ENCODE data around the gene KDM2B. TPM values are rescaled to one million over a fixed set of nuclear protein-coding genes. Genes with fewer than 3 reads are reported as not detected.

Gene KDM2B
- polyA plus RNA-seq, 2 of the 4 experiments (the other 2 are of a cell fraction), result 10.4 to 18.4 TPM

GRCh38 chr12:121503395-121503794 is 77.4 kb downstream of the KDM2B start:
- no peak for ATAC-seq
- POLR2A ChIA-PET, result no interaction called here
- TF ChIP-seq NFE2L2 (conservative IDR thresholded peaks at IDR 0.05; ENCODE audit: low read length), result no peak
- no peak for TF ChIP-seq RAD21 (conservative IDR thresholded peaks at IDR 0.05 in 1 of 2, IDR thresholded peaks at IDR 0.05 in 1 of 2)
- TF ChIP-seq FOXS1 (CRISPR knock-in tag; IDR thresholded peaks at IDR 0.05), result no peak
- TF ChIP-seq JUN (IDR thresholded peaks at IDR 0.05), result no peak

GRCh38 chr12:121501946-121502345 is 78.9 kb downstream of the KDM2B start:
- TF ChIP-seq MAFK (IDR thresholded peaks at IDR 0.05; ENCODE audit: partially characterized antibody), result no peak
- TF ChIP-seq HEYL (CRISPR knock-in tag; IDR thresholded peaks at IDR 0.05), result no peak
- TF ChIP-seq MYC (IDR thresholded peaks at IDR 0.05; ENCODE audit: borderline replicate concordance, low read length), result no peak
- no peak for TF ChIP-seq GATA3 (IDR thresholded peaks at IDR 0.05; ENCODE audit: borderline replicate concordance)
- no peak for TF ChIP-seq HOXA7 (CRISPR knock-in tag; IDR thresholded peaks at IDR 0.05)
- no peak for TF ChIP-seq CBX2 (IDR thresholded peaks at IDR 0.05; ENCODE audit: borderline replicate concordance, low read depth)
- TF ChIP-seq, protein P1, sequence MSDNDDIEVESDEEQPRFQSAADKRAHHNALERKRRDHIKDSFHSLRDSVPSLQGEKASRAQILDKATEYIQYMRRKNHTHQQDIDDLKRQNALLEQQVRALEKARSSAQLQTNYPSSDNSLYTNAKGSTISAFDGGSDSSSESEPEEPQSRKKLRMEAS (IDR thresholded peaks at IDR 0.05), result no peak
- no peak for TF ChIP-seq CHD2 (IDR thresholded peaks at IDR 0.05; ENCODE audit: low read length, partially characterized antibody)
- TF ChIP-seq RCOR1 (IDR thresholded peaks at IDR 0.05; ENCODE audit: low read depth, low read length), result no peak
- WGBS (ENCODE audit: missing lambda C conversion rate), result 91% methylated on average over 9 of the region's 9 CpGs
- CTCF ChIA-PET, result interaction anchor here (1.1 to 4.9 kb wide), 5 partner anchors 34 to 183 kb away, joined by 3 to 30 read pairs (median 10); partner anchors contain the start of gene MORN3

More at GRCh38 chr12:121503395-121503794, 77.4 kb downstream of the KDM2B start:
- Histone ChIP-seq H3K4me3 (no peak overlapping the region), H3K4me2 (no peak overlapping the region), H3K9me3 (no peaks in the 10 kb centered on the region), H3K4me1 (0 out of 3 replicates have a peak, but pooled peaks cover 3% of the 10 kb centered on the region), H3K27ac (no peak overlapping the region)
- FAIRE-seq (no peak), DNase-seq (ENCODE audit: low read depth in 1 of 2, low spot score in 1 of 2) (no peak)
- CTCF ChIA-PET, result interaction anchor here (0.6 to 4.9 kb wide), 14 partner anchors 9 to 179 kb away, joined by 3 to 30 read pairs (median 4); partner anchors contain the start of genes MORN3 and ORAI1
- WGBS (ENCODE audit: missing lambda C conversion rate), result 87% methylated on average over 1 of the region's 1 CpG

DNA sequence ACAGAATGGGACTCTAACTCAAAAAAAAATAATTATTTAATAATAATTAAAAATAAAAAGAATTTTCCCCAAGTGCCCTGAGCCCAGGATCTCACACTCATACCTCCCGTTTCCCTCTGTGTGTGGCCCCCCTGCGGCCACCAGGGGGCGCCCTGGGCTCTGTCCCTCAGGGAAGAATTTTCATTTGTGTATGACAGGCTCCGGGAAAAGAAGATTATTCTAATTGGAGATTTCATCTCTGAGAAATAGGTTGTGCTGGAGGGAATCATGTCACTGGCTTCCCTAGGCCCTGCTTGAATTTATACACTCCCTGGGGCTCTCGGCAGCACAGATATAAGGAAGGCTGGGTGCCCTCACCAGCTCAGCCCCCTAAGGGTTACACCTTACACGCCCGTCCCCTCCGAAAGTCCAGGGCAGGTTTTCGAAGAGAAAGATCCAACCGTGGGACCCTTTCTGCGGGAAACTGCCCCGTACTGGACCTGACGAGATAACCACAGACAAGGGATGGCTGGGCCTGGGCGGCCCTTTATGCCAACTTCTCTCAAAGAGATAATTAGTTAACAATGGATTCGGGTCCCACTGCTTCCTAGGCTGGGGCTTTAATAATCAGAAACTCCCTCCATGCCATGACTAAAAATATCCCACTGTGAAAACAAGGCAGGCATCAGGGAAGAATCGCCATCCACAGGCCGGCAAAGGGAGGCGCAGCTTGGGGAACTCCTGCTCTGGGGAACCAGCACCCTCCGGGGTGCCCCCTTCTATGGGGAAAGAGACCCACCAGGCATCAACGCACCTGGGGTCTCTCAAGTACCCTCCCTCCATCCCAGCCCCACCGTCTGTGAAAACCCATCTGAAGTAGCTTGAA is 80.7 kb downstream of the KDM2B start:
- peak; percentile 65 to 92 for DNase-seq (ENCODE audit: low read depth in 1 of 2, low spot score in 1 of 2)
- FAIRE-seq, result no peak
- no peak overlapping the region for H3K4me3 ChIP-seq
- CTCF ChIA-PET, result interaction anchor here (0.6 to 4.9 kb wide), 40 partner anchors 9 to 1171 kb away, joined by 3 to 35 read pairs (median 4); partner anchors contain the start of genes MORN3 and ORAI1
- 0 out of 3 replicates have a peak, but pooled peaks cover 3% of the 10 kb centered on the region for H3K4me1 ChIP-seq
- WGBS (ENCODE audit: missing lambda C conversion rate), result 42% methylated on average over 21 of the region's 21 CpGs
- no peaks in the 10 kb centered on the region for H3K9me3 ChIP-seq
- POLR2A ChIA-PET, result interaction anchor here (1.0 kb wide), 1 partner anchor 37 kb away, joined by 3 read pairs; no protein-coding TSS in a partner anchor
- H3K4me2 ChIP-seq, result peak overlapping the region; percentile 38; the same call in 2 of the 3 replicates
- no peak for TF ChIP-seq HOXA7 (CRISPR knock-in tag; IDR thresholded peaks at IDR 0.05)
- TF ChIP-seq CTCF (IDR thresholded peaks at IDR 0.05), result peak; percentile 98
- TF ChIP-seq, protein P2, sequence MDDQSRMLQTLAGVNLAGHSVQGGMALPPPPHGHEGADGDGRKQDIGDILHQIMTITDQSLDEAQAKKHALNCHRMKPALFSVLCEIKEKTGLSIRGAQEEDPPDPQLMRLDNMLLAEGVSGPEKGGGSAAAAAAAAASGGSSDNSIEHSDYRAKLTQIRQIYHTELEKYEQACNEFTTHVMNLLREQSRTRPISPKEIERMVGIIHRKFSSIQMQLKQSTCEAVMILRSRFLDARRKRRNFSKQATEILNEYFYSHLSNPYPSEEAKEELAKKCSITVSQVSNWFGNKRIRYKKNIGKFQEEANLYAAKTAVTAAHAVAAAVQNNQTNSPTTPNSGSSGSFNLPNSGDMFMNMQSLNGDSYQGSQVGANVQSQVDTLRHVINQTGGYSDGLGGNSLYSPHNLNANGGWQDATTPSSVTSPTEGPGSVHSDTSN (IDR thresholded peaks at IDR 0.05), result no peak
- TF ChIP-seq JUN (IDR thresholded peaks at IDR 0.05), result no peak
- peak; percentile 86 for TF ChIP-seq SMC3 (IDR thresholded peaks at IDR 0.05)
- TF ChIP-seq JUNB (IDR thresholded peaks at IDR 0.05), result no peak
- peak; percentile 73 to 78 for TF ChIP-seq RAD21 (conservative IDR thresholded peaks at IDR 0.05 in 1 of 2, IDR thresholded peaks at IDR 0.05 in 1 of 2)
- TF ChIP-seq RCOR1 (IDR thresholded peaks at IDR 0.05; ENCODE audit: low read depth, low read length), result no peak
- H3K27ac ChIP-seq, result peak overlapping the region in 1 of 2 experiments; percentile 6; a peak in 1 of 6 replicates
- peak; percentile 89 to 95 for ATAC-seq

More at GRCh38 chr12:121501946-121502345, 78.9 kb downstream of the KDM2B start:
- Histone ChIP-seq H3K4me1 (0 out of 3 replicates have a peak, but pooled peaks cover 3% of the 10 kb centered on the region), H3K9me3 (no peaks in the 10 kb centered on the region), H3K4me2 (no peak overlapping the region), H3K4me3 (no peak overlapping the region), H3K27ac (no peak overlapping the region)
- DNase-seq (ENCODE audit: low read depth in 1 of 2, low spot score in 1 of 2), result no peak
- FAIRE-seq, result no peak
- POLR2A ChIA-PET, result no interaction called here
- no peak for ATAC-seq
